HCT116 (cell line): ENCODE data around the gene SPEF2. TPM values are rescaled to one million over a fixed set of nuclear protein-coding genes. Genes with fewer than 3 reads are reported as not detected.

Experiments
- ATAC-seq: fragments of 200-7000 bp; cut with Tn5 transposase; 2 replicates; pipeline ENCODE4 v1.9.1; 2020; ENCODE audit warnings: mild to moderate bottlenecking, moderate library complexity
- BruUV-seq: library from RNA; stranded (reverse); fragments of 400-500 nt; replicated peaks from 2 replicates; lab custom pipeline; 2021; lab: Mats Ljungman, UMichigan
- CTCF ChIA-PET: fragments of 300-600 bp; sonication (Branson Sonifier 250); formaldehyde crosslinking; loops from one replicate; lab custom pipeline; 2021; ENCODE audit warnings: antibody characterized with exemption; lab: Charles Lee
- POLR2A ChIA-PET: fragments of 300-600, 350-600 bp; sonication (Branson Sonifier 250); formaldehyde crosslinking; loops from one replicate; lab custom pipeline; 2021; ENCODE audit warnings: antibody characterized with exemption; lab: Charles Lee
- RAD21 ChIA-PET, 2 experiments: fragments of 300-600 bp; sonication (Branson Sonifier 250); formaldehyde crosslinking; loops; one replicate each; lab custom pipeline; 2023; ENCODE audit warnings: low total read pairs in 2 of 2; ENCODE audit not compliant: uncharacterized antibody in 2 of 2, unreplicated experiment in 2 of 2, low non-redundant PET in 1 of 2; lab: Charles Lee
- DNase-seq: peaks from one replicate; pipeline ENCODE4 v3.0.0-alpha.2; 2010; ENCODE audit warnings: low read depth, low spot score
- H2AFZ ChIP-seq: fragments of 200-600 bp; shearing (Covaris generic), sonication (generic); 2 replicates; pipeline ENCODE4 v1.6.1; 2017; ENCODE audit warnings: low read depth, mixed run types, mixed read lengths, antibody characterized with exemption, low read length; ENCODE audit not compliant: poor library complexity, severe bottlenecking
- H3K27ac ChIP-seq: 2 replicates; pipeline ENCODE4 v1.5.1; 2012; ENCODE audit warnings: low read depth, low read length
- H3K27me3 ChIP-seq: fragments of 200-600 bp; sonication (generic); 2 replicates; pipeline ENCODE4 v1.6.1; 2016; ENCODE audit warnings: mixed run types, low read length, mixed read lengths; ENCODE audit not compliant: insufficient read depth
- H3K36me3 ChIP-seq, 2 experiments: fragments of 200-500 bp in 1 of 2; fragments of 200-600 bp in 1 of 2; sonication (Bioruptor generic) in 1 of 2; sonication (generic) in 1 of 2; 2 replicates each; pipeline versions ENCODE4 v1.5.1 to v1.6.1; 2014 to 2016; ENCODE audit warnings: low read length in 2 of 2, inconsistent platforms in 1 of 2, mixed read lengths in 1 of 2, mixed run types in 1 of 2; ENCODE audit not compliant: insufficient read depth in 2 of 2, control insufficient read depth in 1 of 2
- H3K4me1 ChIP-seq, 2 experiments: fragments of 200-600 bp in 1 of 2; sonication (generic) in 1 of 2; 2 replicates each; pipeline versions ENCODE4 v1.5.1 to v1.6.1; 2012 to 2017; ENCODE audit warnings: low read length in 2 of 2, inconsistent platforms in 1 of 2, mild to moderate bottlenecking in 1 of 2, mixed read lengths in 1 of 2, mixed run types in 1 of 2, moderate library complexity in 1 of 2; ENCODE audit not compliant: insufficient read depth in 2 of 2, control insufficient read depth in 1 of 2
- H3K4me2 ChIP-seq: fragments of 200-600 bp; sonication (generic); 2 replicates; pipeline ENCODE4 v1.6.1; 2017; ENCODE audit warnings: mixed run types, low read length, mixed read lengths
- H3K4me3 ChIP-seq, 2 experiments: fragments of 200-600 bp in 1 of 2; sonication (generic) in 1 of 2; replicated peaks in 1 of 2; 2 replicates each; pipeline ENCODE4 v1.5.1; 2011 to 2016; ENCODE audit warnings: low read length in 2 of 2, control low read depth in 1 of 2, low read depth in 1 of 2, mild to moderate bottlenecking in 1 of 2, mixed read lengths in 1 of 2, mixed run types in 1 of 2
- H3K79me2 ChIP-seq: fragments of 200-600 bp; sonication (generic); 2 replicates; pipeline ENCODE4 v1.6.1; 2017; ENCODE audit warnings: mild to moderate bottlenecking, mixed run types, low read length, moderate library complexity, mixed read lengths; ENCODE audit not compliant: insufficient read depth
- H3K9ac ChIP-seq: fragments of 200-600 bp; sonication (generic); 2 replicates; pipeline ENCODE4 v1.6.1; 2016; ENCODE audit warnings: low read length, mixed read lengths
- H3K9me2 ChIP-seq: fragments of 200-600 bp; sonication (generic), shearing (Covaris generic); 2 replicates; pipeline ENCODE4 v1.6.1; 2017; ENCODE audit warnings: mixed run types, mild to moderate bottlenecking, moderate library complexity; ENCODE audit not compliant: insufficient read depth
- H3K9me3 ChIP-seq, 2 experiments: fragments of 200-500 bp in 1 of 2; fragments of 200-600 bp in 1 of 2; sonication (Bioruptor generic) in 1 of 2; sonication (generic) in 1 of 2; 2 replicates each; pipeline ENCODE4 v1.6.1; 2014 to 2017; ENCODE audit warnings: low read length in 2 of 2, mixed read lengths in 2 of 2, inconsistent platforms in 1 of 2, low read depth in 1 of 2, mild to moderate bottlenecking in 1 of 2, mixed run types in 1 of 2, moderate library complexity in 1 of 2; ENCODE audit not compliant: control insufficient read depth in 1 of 2, insufficient read depth in 1 of 2
- H4K20me1 ChIP-seq: fragments of 200-600 bp; sonication (generic), shearing (Covaris generic); 2 replicates; pipeline ENCODE4 v1.6.1; 2017; ENCODE audit warnings: mixed run types, mild to moderate bottlenecking, moderate library complexity; ENCODE audit not compliant: insufficient read depth
- ATF3 ChIP-seq: IDR thresholded peaks from 2 replicates; pipeline ENCODE4 v1.6.1; 2012
- CTCF ChIP-seq, 3 experiments: fragments of 200-600 bp in 1 of 3; sonication (generic) in 1 of 3; IDR thresholded peaks in 2 of 3; conservative IDR thresholded peaks in 1 of 3; 2 replicates each; pipeline ENCODE4 v1.5.1; 2012 to 2017; ENCODE audit warnings: low read depth in 2 of 3, low read length in 2 of 3, antibody characterized with exemption in 1 of 3, borderline replicate concordance in 1 of 3, control low read depth in 1 of 3, mild to moderate bottlenecking in 1 of 3, mixed read lengths in 1 of 3, mixed run types in 1 of 3, moderate library complexity in 1 of 3; ENCODE audit not compliant: insufficient read depth in 1 of 3
- EGR1 ChIP-seq: IDR thresholded peaks from 2 replicates; pipeline ENCODE4 v1.6.1; 2012; ENCODE audit warnings: low read depth
- EZH2 ChIP-seq: fragments of 200-600 bp; sonication (generic); IDR thresholded peaks from 2 replicates; pipeline ENCODE4 v1.6.1; 2017; ENCODE audit warnings: antibody characterized with exemption, mixed run types
- FOSL1 ChIP-seq: IDR thresholded peaks from 2 replicates; pipeline ENCODE4 v1.6.1; 2012; ENCODE audit warnings: low read depth
- POLR2A ChIP-seq: IDR thresholded peaks from 2 replicates; pipeline ENCODE4 v1.7.0; 2011; ENCODE audit warnings: borderline replicate concordance; ENCODE audit not compliant: insufficient read depth, insufficient read length; ENCODE audit errors: extremely low read depth
- POLR2AphosphoS5 ChIP-seq: IDR thresholded peaks from 2 replicates; pipeline ENCODE4 v1.6.1; 2011; ENCODE audit warnings: mild to moderate bottlenecking, low read depth, low read length, moderate library complexity
- REST ChIP-seq: IDR thresholded peaks from 2 replicates; pipeline ENCODE4 v1.6.1; 2012; ENCODE audit warnings: low read depth
- SRF ChIP-seq: IDR thresholded peaks from 2 replicates; pipeline ENCODE4 v1.6.1; 2012; ENCODE audit warnings: low read depth
- TCF7L2 ChIP-seq: IDR thresholded peaks from 2 replicates; pipeline ENCODE4 v1.7.0; 2011; ENCODE audit warnings: borderline replicate concordance, inconsistent platforms; ENCODE audit not compliant: insufficient read depth, insufficient read length; ENCODE audit errors: extremely low read depth
- ZBTB33 ChIP-seq: IDR thresholded peaks from 2 replicates; pipeline ENCODE4 v1.6.1; 2011; ENCODE audit warnings: mild to moderate bottlenecking, low read length, moderate library complexity; ENCODE audit not compliant: insufficient replicate concordance; ENCODE audit errors: extremely low read depth
- ZFX ChIP-seq: fragments of 450-650 bp; IDR thresholded peaks from 2 replicates; pipeline ENCODE4 v1.6.1; 2017
- ZNF274 ChIP-seq: fragments of 200-500 bp; sonication (Bioruptor generic); IDR thresholded peaks from 2 replicates; pipeline ENCODE4 v1.6.1; 2014; ENCODE audit warnings: mild to moderate bottlenecking, low read depth, low read length, inconsistent platforms
- intact Hi-C: fragments of 100-400 bp; cut with micrococcal nuclease; formaldehyde crosslinking; loops from 2 replicates; pipeline ENCODE4 v1.10.0; 2022
- total RNA-seq: library from RNA; stranded (reverse); gene quantifications from one replicate; pipeline ENCODE4 v1.2.1, GENCODE V29; 2021; ENCODE audit not compliant: unreplicated experiment

The SPEF2 gene
- total RNA-seq, 1 experiment from 2014 or later, result 4.6 TPM

GRCh38 chr5:35681911-35682310 lies 64.2 kb downstream of the SPEF2 start:
- no peak overlapping the region for H3K9ac ChIP-seq
- no peaks in the 10 kb centered on the region for H3K79me2 ChIP-seq
- H3K27me3 ChIP-seq, result no peaks in the 10 kb centered on the region
- H3K4me3 ChIP-seq, result no peak overlapping the region
- CTCF ChIA-PET, result no interaction called here
- no peaks in the 10 kb centered on the region for H4K20me1 ChIP-seq
- POLR2A ChIA-PET, result no interaction called here
- intact Hi-C loops, result no loop called here
- no TSS peak for BruUV-seq
- H3K9me2 ChIP-seq, result no peaks in the 10 kb centered on the region
- TF ChIP-seq ZNF274 (no peak), REST (no peak), EGR1 (no peak), ATF3 (no peak), POLR2A (no peak)
- no peak overlapping the region for H2AFZ ChIP-seq
- no peak overlapping the region for H3K27ac ChIP-seq
- no peak overlapping the region for H3K4me2 ChIP-seq
- no peak for ATAC-seq
- no peaks in the 10 kb centered on the region for H3K36me3 ChIP-seq
- DNase-seq, result no peak
- RAD21 ChIA-PET, result no interaction called here
- H3K9me3 ChIP-seq, result no peaks in the 10 kb centered on the region
- no peaks in the 10 kb centered on the region for H3K4me1 ChIP-seq

GRCh38 chr5:35683466-35683865 lies 65.8 kb downstream of the SPEF2 start:
- DNase-seq (no peak), ATAC-seq (no peak)
- CTCF ChIA-PET, result no interaction called here
- no peaks in the 10 kb centered on the region for H3K4me1 ChIP-seq
- POLR2A ChIA-PET, result no interaction called here
- H3K4me2 ChIP-seq, result no peak overlapping the region
- no peak overlapping the region for H3K9ac ChIP-seq
- RAD21 ChIA-PET, result no interaction called here
- no TSS peak for BruUV-seq
- no peak overlapping the region for H3K27ac ChIP-seq
- intact Hi-C loops, result no loop called here
- H3K9me3 ChIP-seq, result no peaks in the 10 kb centered on the region
- H3K9me2 ChIP-seq, result no peaks in the 10 kb centered on the region
- no peaks in the 10 kb centered on the region for H3K36me3 ChIP-seq
- H2AFZ ChIP-seq, result no peak overlapping the region
- H3K4me3 ChIP-seq, result no peak overlapping the region
- H3K27me3 ChIP-seq, result no peaks in the 10 kb centered on the region
- no peaks in the 10 kb centered on the region for H3K79me2 ChIP-seq
- no peaks in the 10 kb centered on the region for H4K20me1 ChIP-seq
- TF ChIP-seq FOSL1, result no peak
- TF ChIP-seq EZH2, result no peak
- TF ChIP-seq ZFX, result no peak
- TF ChIP-seq ATF3, result no peak
- no peak for TF ChIP-seq TCF7L2
- no peak for TF ChIP-seq POLR2AphosphoS5
- TF ChIP-seq SRF, result no peak
- no peak for TF ChIP-seq ZBTB33
- TF ChIP-seq CTCF (IDR thresholded peaks at IDR 0.05 in 2 of 3, conservative IDR thresholded peaks at IDR 0.05 in 1 of 3; ENCODE audit: borderline replicate concordance in 1 of 3, insufficient read depth in 1 of 3, low read depth in 2 of 3, low read length in 2 of 3), result no peak
